ENCODE data around the gene CFAP126.
"Not testable (repeated sequence)": the region's sequence is repeated elsewhere in the genome, so short reads cannot be mapped to it uniquely, and the experiment has no call there.

CFAP126 gene

DNA sequence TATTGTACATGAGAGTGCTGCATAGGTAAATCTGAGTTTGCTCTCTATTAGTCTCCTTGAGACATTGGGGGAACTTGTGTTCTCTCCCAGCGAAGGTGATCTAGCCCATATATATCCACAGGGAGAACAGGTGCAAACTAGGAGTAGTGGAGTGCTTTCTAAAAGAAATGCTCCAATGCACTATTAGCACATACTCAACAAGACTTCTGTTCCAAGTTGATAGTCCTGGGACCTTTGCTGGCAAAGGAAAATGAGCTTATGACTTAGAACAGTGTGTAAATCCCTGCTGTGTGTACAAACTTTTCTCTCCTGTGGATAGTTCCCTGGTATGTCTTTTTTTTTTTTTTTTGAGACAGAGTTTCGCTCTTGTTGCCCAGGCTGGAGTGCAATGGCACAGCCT, 25.5 kb downstream of the CFAP126 start:
- H3K9me3 ChIP-seq, result no peaks in the 10 kb centered on the region
- no peak for DNase-seq
- peaks cover 13% of the 10 kb centered on the region for H3K36me3 ChIP-seq
- no peak overlapping the region for H3K4me3 ChIP-seq (ENCODE audit: low read depth, low read length)
- TF ChIP-seq, protein P1, sequence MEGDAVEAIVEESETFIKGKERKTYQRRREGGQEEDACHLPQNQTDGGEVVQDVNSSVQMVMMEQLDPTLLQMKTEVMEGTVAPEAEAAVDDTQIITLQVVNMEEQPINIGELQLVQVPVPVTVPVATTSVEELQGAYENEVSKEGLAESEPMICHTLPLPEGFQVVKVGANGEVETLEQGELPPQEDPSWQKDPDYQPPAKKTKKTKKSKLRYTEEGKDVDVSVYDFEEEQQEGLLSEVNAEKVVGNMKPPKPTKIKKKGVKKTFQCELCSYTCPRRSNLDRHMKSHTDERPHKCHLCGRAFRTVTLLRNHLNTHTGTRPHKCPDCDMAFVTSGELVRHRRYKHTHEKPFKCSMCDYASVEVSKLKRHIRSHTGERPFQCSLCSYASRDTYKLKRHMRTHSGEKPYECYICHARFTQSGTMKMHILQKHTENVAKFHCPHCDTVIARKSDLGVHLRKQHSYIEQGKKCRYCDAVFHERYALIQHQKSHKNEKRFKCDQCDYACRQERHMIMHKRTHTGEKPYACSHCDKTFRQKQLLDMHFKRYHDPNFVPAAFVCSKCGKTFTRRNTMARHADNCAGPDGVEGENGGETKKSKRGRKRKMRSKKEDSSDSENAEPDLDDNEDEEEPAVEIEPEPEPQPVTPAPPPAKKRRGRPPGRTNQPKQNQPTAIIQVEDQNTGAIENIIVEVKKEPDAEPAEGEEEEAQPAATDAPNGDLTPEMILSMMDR (IDR thresholded peaks at IDR 0.05; ENCODE audit: low read depth, low read length), result no peak
- H3K4me1 ChIP-seq, result no peaks in the 10 kb centered on the region
- no peaks in the 10 kb centered on the region for H3K27me3 ChIP-seq

- H3K36me3 ChIP-seq, result peaks cover 19% of the 10 kb centered on the region
Observed at GRCh38 chr1:161335796-161336195, 31.9 kb downstream of the CFAP126 start.

GRCh38 chr1:161333166-161333565, 34.5 kb downstream of the CFAP126 start:
- Histone ChIP-seq H3K9me3 (no peaks in the 10 kb centered on the region; the same call in 1 of the 2 replicates), H3K4me1 (no peaks in the 10 kb centered on the region), H3K4me3 (ENCODE audit: low read depth, low read length) (no peak overlapping the region), H3K27me3 (no peaks in the 10 kb centered on the region), H3K36me3 (peaks cover 26% of the 10 kb centered on the region)
- no peak for DNase-seq
- TF ChIP-seq, protein P1 (IDR thresholded peaks at IDR 0.05; ENCODE audit: low read depth, low read length), result no peak

More at GRCh38 chr1:161335796-161336195, 31.9 kb downstream of the CFAP126 start:
- TF ChIP-seq, protein P1 (IDR thresholded peaks at IDR 0.05; ENCODE audit: low read depth, low read length), result no peak
- Histone ChIP-seq H3K9me3 (no peaks in the 10 kb centered on the region; the same call in 1 of the 2 replicates), H3K4me3 (ENCODE audit: low read depth, low read length) (no peak overlapping the region), H3K27me3 (no peaks in the 10 kb centered on the region), H3K4me1 (no peaks in the 10 kb centered on the region)
- DNase-seq, result no peak

- Histone ChIP-seq H3K27me3 (no peaks in the 10 kb centered on the region), H3K9me3 (no peaks in the 10 kb centered on the region; the same call in 1 of the 2 replicates), H3K4me1 (no peaks in the 10 kb centered on the region), H3K4me3 (ENCODE audit: low read depth, low read length) (no peak overlapping the region), H3K36me3 (peaks cover 41% of the 10 kb centered on the region)
- TF ChIP-seq, protein P1 (IDR thresholded peaks at IDR 0.05; ENCODE audit: low read depth, low read length), result no peak
- no peak for DNase-seq
Observed at GRCh38 chr1:161330346-161330745, 37.3 kb downstream of the CFAP126 start.

GRCh38 chr1:161324020-161324419, 43.7 kb downstream of the CFAP126 start:
- TF ChIP-seq, protein P1 (IDR thresholded peaks at IDR 0.05; ENCODE audit: low read depth, low read length), result no peak
- no peaks in the 10 kb centered on the region for H3K27me3 ChIP-seq
- H3K9me3 ChIP-seq, result no peaks in the 10 kb centered on the region
- H3K36me3 ChIP-seq, result peaks cover 33% of the 10 kb centered on the region
- no peaks in the 10 kb centered on the region for H3K4me1 ChIP-seq
- no peak overlapping the region for H3K4me3 ChIP-seq (ENCODE audit: low read depth, low read length)
- DNase-seq, result no peak

- H3K36me3 ChIP-seq; H3K4me1 ChIP-seq; H3K9me3 ChIP-seq; H3K4me3 ChIP-seq (ENCODE audit: low read depth, low read length); DNase-seq; H3K27me3 ChIP-seq: not testable (repeated sequence)
Observed at GRCh38 chr1:161315841-161316674, 51.6 kb downstream of the CFAP126 start.

All from BE2C (cell line).